ENCODE data around the gene CYB5R4. TPM values are rescaled to one million over a fixed set of nuclear protein-coding genes. Genes with fewer than 3 reads are reported as not detected.

CYB5R4 gene, protein sequence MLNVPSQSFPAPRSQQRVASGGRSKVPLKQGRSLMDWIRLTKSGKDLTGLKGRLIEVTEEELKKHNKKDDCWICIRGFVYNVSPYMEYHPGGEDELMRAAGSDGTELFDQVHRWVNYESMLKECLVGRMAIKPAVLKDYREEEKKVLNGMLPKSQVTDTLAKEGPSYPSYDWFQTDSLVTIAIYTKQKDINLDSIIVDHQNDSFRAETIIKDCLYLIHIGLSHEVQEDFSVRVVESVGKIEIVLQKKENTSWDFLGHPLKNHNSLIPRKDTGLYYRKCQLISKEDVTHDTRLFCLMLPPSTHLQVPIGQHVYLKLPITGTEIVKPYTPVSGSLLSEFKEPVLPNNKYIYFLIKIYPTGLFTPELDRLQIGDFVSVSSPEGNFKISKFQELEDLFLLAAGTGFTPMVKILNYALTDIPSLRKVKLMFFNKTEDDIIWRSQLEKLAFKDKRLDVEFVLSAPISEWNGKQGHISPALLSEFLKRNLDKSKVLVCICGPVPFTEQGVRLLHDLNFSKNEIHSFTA
- 10 to 100 TPM; 29.0 to 39.3 TPM for total RNA-seq

DNA sequence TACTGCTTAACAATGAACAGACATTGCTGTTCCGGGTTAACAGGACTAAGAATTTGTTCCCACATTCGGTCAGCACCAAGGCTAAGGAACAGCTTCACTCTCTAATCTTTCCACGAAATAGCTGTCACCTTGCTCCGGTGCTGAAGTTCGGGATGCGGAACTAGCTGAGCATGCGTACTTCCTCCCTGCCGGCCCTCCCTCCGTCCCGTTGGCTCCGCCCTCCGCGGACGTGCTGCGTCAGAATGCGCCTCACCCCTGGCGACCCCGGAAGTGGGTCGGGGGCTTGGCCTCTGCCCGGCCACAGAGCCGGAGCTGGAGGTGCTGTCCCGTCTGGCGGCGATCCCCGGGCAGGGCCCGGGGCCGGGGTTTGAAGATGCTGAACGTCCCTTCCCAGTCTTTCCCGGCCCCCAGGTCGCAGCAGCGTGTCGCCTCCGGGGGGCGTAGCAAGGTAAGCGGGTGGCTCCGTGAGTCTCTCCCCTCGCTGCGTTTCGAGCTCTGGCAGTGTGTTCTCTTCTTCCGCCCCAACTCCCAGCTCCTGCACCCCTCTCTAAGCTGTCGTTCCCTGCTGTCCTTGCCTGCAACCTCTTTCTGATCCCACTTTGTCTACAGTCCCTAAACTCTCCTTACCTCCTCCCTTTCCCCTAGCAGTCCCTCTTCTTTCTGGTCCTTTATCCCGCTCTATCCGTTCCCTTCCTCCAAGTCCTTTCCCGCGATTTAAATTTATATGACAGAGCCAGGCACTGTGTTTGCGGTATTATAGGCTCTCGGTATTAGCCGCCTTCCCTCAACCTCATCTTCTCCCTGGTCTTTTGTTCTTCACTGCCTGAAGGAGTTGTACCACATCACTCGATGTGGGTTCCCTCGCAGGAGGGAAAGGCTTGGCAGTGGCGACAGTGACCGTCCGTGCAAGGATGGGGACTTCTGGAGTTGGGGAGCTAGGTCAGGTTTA, at the start of gene CYB5R4:
TSS of gene CYB5R4 (plus strand) at position 280 of the 949 bp plus-strand sequence. CDS start at position 374, 94 bp downstream.
- H3K27ac Mint-ChIP-seq: peak within 1 kb of the TSS; percentile 77 to 93
- peak within 1 kb of the TSS; percentile 97 for H3K4me3 Mint-ChIP-seq
- ATAC-seq (peak; percentile 99), DNase-seq (ENCODE audit: low spot score) (peak; percentile 96)
- H3K27me3 Mint-ChIP-seq: peaks cover 16 to 20% of the 10 kb centered on the region in 2 donors
- H3K4me1 Mint-ChIP-seq (ENCODE audit: low read depth in 2 of 2): peaks cover 32 to 38% of the 10 kb centered on the region in 2 donors
- H3K9me3 Mint-ChIP-seq: peaks cover 2% of the 10 kb centered on the region
- peaks cover 4% of the 10 kb centered on the region for H3K36me3 Mint-ChIP-seq

DNA sequence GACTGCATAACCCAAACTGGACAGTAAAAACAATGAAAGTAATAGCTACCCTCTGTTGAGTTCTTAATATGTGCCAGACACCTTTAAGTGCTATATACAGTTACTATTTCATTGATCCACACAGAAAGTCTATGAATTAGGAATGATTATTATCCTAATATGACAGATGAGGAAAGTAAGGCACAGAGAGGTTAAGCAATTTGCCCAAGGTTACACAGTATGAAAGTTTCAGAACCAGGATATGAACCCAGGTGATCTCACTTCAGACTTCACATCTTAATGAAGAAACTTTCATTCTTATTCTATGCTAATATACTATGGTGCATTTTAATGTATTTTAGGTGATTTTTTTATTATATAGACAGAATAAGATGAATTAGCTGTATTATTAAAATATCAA, 46.9 kb upstream of the CYB5R4 start:
- Mint-ChIP-seq H3K4me1 (ENCODE audit: low read depth in 2 of 2) (no peaks in the 10 kb centered on the region), H3K36me3 (no peaks in the 10 kb centered on the region)
- ATAC-seq: no peak

DNA sequence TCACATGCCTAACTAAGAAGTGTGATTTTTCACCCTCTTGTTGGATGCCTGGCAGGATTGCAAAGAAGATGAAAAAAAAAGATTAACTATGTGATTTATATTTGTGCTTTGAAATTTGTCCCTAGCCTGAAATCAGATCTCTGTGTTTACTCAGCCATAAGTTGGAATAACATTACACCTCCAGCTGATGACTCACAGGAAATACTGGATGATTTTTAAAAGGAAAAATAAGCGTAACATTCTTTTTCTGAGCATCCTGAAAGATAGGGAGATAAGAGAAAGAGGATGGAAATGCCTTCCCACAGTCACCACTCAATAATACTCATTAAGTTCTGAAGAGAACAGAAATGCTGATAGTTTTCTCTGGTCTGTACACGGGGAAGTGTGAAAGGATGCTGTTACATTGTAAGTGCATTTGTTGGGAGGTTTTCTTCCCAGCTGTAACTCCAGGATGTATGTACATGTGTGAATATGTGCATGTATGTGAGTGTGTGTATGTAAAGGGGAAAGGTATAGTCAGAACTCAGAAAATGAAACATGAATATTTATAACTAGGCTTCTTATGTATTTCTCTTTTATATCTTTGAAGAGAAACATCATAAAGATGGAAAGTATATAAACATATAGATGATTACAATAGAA, 43.7 kb upstream of the CYB5R4 start:
- Mint-ChIP-seq H3K4me1 (ENCODE audit: low read depth in 2 of 2) (no peaks in the 10 kb centered on the region), H3K9me3 (no peaks in the 10 kb centered on the region), H3K27ac (no peak overlapping the region), H3K27me3 (peaks cover 0 to 3% of the 10 kb centered on the region in 2 donors), H3K36me3 (no peaks in the 10 kb centered on the region), H3K4me3 (no peak overlapping the region)
- DNase-seq (ENCODE audit: low spot score): no peak
- no peak for ATAC-seq

More for the DNA sequence above, 46.9 kb upstream of the CYB5R4 start:
- H3K27me3 Mint-ChIP-seq: peaks cover 0 to 3% of the 10 kb centered on the region in 2 donors
- no peak for DNase-seq (ENCODE audit: low spot score)
- no peak overlapping the region for H3K4me3 Mint-ChIP-seq
- no peak overlapping the region for H3K27ac Mint-ChIP-seq
- no peaks in the 10 kb centered on the region for H3K9me3 Mint-ChIP-seq

DNA sequence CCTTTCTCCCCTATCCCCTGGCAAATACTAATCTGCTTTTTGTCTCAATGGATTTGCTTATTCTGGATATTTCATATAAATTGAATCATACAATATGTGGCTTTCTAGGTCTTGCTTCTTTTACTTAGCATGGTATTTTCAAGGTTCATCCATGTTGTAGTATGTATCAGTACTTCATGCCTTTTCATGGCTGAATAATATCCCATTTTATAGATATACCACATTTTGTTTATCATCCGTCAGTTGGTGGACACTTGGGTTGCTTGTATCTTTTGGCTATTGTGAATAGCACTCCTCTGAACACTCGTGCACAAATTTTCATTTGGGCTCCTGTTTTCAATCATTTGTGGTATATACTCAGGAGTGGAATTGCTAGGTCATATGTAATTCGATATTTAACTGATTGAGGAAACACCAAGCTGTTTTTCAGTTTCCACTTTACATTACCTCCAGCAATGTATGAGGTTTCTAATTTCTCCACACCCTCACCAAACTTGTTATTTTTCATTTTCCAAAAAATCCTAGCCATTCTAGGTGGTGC, 36.8 kb upstream of the CYB5R4 start:
- Mint-ChIP-seq H3K4me3 (no peak overlapping the region), H3K27ac (no peak overlapping the region), H3K36me3 (no peaks in the 10 kb centered on the region), H3K4me1 (ENCODE audit: low read depth in 2 of 2) (no peaks in the 10 kb centered on the region), H3K9me3 (no peaks in the 10 kb centered on the region), H3K27me3 (no peaks in the 10 kb centered on the region)
- no peak for DNase-seq (ENCODE audit: low spot score)
- ATAC-seq: no peak

DNA sequence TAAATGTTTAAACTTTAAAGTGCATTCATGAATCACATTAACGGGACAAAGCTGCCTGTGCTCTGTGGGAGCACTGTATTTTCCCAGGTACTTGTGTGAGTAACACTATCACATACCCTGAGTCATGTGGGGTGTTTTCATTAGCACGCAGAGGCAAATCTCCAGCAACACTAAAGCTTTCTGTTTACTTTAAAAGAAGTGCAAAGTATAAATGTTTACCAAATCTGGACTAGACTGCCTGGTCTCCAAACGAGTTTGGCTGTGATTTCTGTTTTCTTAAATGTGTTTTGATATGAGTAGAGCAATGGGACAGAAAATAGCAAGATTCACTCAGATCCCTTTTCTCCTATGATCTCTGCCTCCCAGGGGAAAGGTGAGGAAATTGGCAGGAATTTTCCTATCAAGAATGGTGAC, 35.1 kb upstream of the CYB5R4 start:
- Mint-ChIP-seq H3K27me3 (no peaks in the 10 kb centered on the region), H3K9me3 (no peaks in the 10 kb centered on the region), H3K36me3 (no peaks in the 10 kb centered on the region), H3K4me1 (ENCODE audit: low read depth in 2 of 2) (no peaks in the 10 kb centered on the region), H3K27ac (no peak overlapping the region), H3K4me3 (no peak overlapping the region)
- no peak for DNase-seq (ENCODE audit: low spot score)
- no peak for ATAC-seq

DNA sequence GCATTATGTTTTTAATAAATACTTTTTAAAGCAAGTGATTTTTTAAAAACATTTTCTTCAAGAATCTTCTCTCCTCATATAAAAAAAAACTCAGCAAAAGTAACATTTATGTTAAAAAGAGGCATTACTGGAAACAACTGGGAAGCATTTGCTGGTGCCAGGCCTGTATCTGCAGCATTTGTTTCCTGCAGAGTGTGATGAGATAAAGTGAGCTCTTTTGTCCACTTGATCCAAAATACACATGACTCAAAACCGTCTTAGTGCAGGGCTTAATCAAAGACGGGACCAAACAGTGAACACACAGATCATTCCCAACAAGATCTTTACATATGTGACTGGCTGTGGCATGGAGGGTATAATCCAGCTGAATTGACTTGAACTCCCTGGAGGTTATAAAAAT, 34.7 kb upstream of the CYB5R4 start:
- ATAC-seq (no peak), DNase-seq (ENCODE audit: low spot score) (no peak)
- Mint-ChIP-seq H3K9me3 (no peaks in the 10 kb centered on the region), H3K36me3 (no peaks in the 10 kb centered on the region), H3K4me3 (no peak overlapping the region), H3K27ac (no peak overlapping the region), H3K4me1 (ENCODE audit: low read depth in 2 of 2) (no peaks in the 10 kb centered on the region), H3K27me3 (no peaks in the 10 kb centered on the region)

DNA sequence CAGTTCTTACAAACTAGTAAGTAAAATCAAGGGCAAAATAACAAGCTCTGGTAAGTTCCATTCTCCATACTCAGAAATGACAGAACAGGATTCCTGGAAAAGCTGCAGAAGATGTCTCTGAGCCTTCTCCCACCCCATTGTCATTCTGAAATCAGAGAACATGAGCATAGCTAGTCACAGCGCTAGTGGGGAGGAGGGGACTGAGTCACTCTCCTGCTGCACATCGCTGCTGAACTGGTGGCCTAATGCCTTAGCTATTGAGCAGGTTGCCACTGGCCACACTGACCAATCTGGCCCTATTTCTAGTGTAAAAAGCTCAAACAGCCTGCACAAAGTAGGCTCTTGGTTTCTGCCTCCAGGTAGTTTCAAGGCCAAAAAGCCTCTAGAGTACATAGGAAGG, 32.4 kb upstream of the CYB5R4 start:
- DNase-seq (ENCODE audit: low spot score) (no peak), ATAC-seq (no peak)
- Mint-ChIP-seq H3K27ac (no peak overlapping the region), H3K4me3 (no peak overlapping the region), H3K36me3 (no peaks in the 10 kb centered on the region), H3K4me1 (ENCODE audit: low read depth in 2 of 2) (no peaks in the 10 kb centered on the region), H3K27me3 (peaks cover 4 to 7% of the 10 kb centered on the region in 2 donors), H3K9me3 (peaks cover 3% of the 10 kb centered on the region)

DNA sequence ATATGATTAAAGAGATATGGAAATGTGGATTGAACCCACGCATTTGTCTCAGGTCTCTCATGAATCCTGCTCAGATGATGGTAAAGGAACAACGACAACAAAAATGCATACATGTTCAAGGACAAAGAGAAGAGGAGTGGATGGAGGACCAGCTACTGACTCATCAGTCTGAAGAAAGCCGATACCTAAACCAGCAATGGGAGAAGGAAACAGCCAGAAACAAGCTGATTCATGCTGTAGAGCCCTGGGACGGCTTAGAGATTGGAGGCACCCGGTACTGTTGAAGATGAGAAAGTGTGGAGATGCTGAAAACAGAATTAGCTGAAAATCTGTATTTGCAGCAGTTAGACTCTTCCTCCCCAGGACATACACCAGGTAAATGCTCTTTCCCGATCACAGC, 20.8 kb upstream of the CYB5R4 start:
- peaks cover 15 to 21% of the 10 kb centered on the region in 2 donors for H3K27me3 Mint-ChIP-seq

DNA sequence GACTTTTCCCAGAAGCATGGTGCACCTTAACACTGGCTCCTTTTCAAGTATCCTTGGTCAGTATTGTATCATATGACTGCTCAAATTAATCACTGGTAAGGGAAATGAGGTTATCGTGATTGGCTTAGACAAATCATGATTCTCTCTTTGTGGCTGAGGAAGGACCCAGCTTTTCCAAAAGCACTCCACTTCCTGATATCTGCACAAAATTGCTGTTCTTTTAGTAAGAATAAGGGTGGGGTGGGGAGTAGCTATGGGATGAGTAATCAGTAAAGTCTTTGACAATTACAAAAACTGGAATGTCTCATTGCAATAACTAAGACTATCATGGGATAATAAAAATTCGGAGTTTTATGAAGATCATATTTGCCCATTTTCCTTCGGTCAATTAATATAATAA, 15.3 kb upstream of the CYB5R4 start:
- Mint-ChIP-seq H3K27me3 (peaks cover 20 to 32% of the 10 kb centered on the region in 2 donors), H3K4me1 (ENCODE audit: low read depth in 2 of 2) (no peaks in the 10 kb centered on the region), H3K27ac (no peak overlapping the region), H3K4me3 (no peak overlapping the region), H3K9me3 (peaks cover 4% of the 10 kb centered on the region), H3K36me3 (no peaks in the 10 kb centered on the region)
- ATAC-seq (no peak), DNase-seq (ENCODE audit: low spot score) (no peak)

More for the DNA sequence above, 20.8 kb upstream of the CYB5R4 start:
- Mint-ChIP-seq H3K9me3 (peaks cover 4% of the 10 kb centered on the region), H3K4me3 (no peak overlapping the region), H3K36me3 (no peaks in the 10 kb centered on the region), H3K27ac (no peak overlapping the region), H3K4me1 (ENCODE audit: low read depth in 2 of 2) (no peaks in the 10 kb centered on the region)
- DNase-seq (ENCODE audit: low spot score) (no peak), ATAC-seq (no peak)

DNA sequence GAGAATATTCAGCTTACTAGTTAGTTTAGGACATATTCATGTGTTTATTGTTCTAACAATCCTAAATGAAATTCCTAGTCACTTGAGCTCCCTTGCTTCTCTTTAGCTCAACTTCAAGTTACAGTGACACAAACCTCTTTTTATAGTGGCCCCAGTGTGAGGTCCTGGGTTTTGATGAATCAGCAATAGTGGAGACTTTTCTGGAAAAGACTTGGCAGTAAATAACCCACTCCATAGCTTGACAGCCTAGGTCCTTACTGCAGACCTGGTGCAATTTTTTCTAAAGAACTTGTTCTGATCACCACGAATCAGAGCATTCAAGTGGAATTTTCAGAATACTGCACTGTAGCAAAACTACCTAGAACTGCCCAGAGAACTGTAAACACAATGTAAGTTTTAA, 13.2 kb upstream of the CYB5R4 start:
- no peak for DNase-seq (ENCODE audit: low spot score)
- no peak overlapping the region for H3K27ac Mint-ChIP-seq
- peaks cover 2% of the 10 kb centered on the region for H3K9me3 Mint-ChIP-seq
- H3K36me3 Mint-ChIP-seq: no peaks in the 10 kb centered on the region
- no peaks in the 10 kb centered on the region for H3K4me1 Mint-ChIP-seq (ENCODE audit: low read depth in 2 of 2)
- no peak overlapping the region for H3K4me3 Mint-ChIP-seq
- peaks cover 30 to 51% of the 10 kb centered on the region in 2 donors for H3K27me3 Mint-ChIP-seq
- ATAC-seq: no peak

DNA sequence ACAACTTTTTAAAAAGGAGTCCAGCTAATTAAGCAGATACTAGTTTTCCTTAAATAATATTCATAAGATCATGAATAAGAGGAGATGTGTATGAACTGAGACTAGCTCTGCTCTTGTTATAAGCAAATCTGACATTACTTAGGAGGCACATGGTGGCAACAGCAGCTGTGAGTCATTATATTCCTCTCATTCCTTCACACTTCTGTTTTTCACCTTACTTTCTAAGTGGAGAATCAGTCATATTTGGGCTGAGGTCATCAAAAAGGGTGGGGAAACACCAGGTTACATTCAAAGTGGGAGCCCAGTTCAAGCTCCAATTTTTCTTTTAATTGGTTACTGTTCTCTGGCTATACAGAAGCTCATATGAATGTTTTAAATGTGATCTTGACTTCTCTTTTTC, 12.3 kb upstream of the CYB5R4 start:
- peaks cover 32 to 53% of the 10 kb centered on the region in 2 donors for H3K27me3 Mint-ChIP-seq
- no peak for DNase-seq (ENCODE audit: low spot score)
- no peaks in the 10 kb centered on the region for H3K4me1 Mint-ChIP-seq (ENCODE audit: low read depth in 2 of 2)
- H3K27ac Mint-ChIP-seq: no peak overlapping the region
- no peak overlapping the region for H3K4me3 Mint-ChIP-seq
- H3K9me3 Mint-ChIP-seq: no peaks in the 10 kb centered on the region
- peak in 1 of 2 donors; percentile 33 for ATAC-seq
- no peaks in the 10 kb centered on the region for H3K36me3 Mint-ChIP-seq

DNA sequence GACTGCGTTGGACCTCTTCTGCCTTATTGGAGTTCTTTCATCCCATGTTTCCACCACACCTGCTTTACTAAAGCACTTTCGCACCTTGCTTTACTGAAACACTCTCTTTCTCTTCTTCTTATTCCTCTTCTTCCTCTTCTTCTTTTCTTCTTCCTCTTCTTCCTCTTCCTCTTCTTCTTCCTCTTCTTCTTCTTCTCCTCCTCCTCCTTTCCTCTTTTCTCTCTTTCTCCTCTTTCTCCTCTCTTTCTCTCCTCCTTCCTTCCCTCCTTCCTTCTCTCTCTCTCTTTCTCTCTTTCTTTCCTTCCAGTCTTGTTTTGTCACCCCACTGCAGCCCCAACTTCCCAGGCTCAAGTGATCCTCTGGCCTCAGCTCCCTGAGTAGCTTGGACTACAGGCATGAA, 10.4 kb upstream of the CYB5R4 start:
- ATAC-seq (no peak), DNase-seq (ENCODE audit: low spot score) (no peak)
- H3K27ac Mint-ChIP-seq: no peak overlapping the region
- no peaks in the 10 kb centered on the region for H3K36me3 Mint-ChIP-seq
- H3K27me3 Mint-ChIP-seq: peaks cover 34 to 51% of the 10 kb centered on the region in 2 donors
- no peak overlapping the region for H3K4me3 Mint-ChIP-seq
- peaks cover 0 to 2% of the 10 kb centered on the region in 2 donors for H3K4me1 Mint-ChIP-seq (ENCODE audit: low read depth in 2 of 2)
- no peaks in the 10 kb centered on the region for H3K9me3 Mint-ChIP-seq

DNA sequence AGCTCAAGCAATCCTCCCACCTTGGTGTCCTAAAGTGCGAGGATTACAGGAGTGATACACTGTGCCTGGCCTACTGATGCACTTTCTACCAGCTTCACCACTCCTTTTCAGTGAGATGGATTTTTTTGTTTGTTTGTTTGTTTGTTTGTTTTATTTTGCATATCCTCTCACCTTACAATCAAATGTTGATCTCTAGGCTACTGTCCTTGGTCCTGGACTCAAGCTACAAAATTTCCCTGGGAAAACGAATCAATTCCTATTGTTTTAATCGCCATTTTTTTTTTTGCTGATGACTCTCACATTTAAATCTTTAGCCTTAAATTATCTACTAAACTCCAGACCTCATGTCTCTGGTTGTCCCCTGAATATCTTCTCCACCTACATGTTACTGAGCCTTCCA, 9.9 kb upstream of the CYB5R4 start:
- Mint-ChIP-seq H3K36me3 (no peaks in the 10 kb centered on the region), H3K9me3 (no peaks in the 10 kb centered on the region), H3K4me1 (ENCODE audit: low read depth in 2 of 2) (peaks cover 0 to 2% of the 10 kb centered on the region in 2 donors), H3K4me3 (no peak overlapping the region), H3K27ac (no peak overlapping the region), H3K27me3 (peaks cover 38 to 55% of the 10 kb centered on the region in 2 donors)
- ATAC-seq: no peak
- DNase-seq (ENCODE audit: low spot score): no peak
